NCI-H187 (cell line): ENCODE measurements around the gene PCBP3.
A peak's percentile ranks its signal among the peaks of the same experiment; 100 is the strongest.
"Not testable (repeated sequence)": the region's sequence is repeated elsewhere in the genome, so short reads cannot be mapped to it uniquely, and the experiment has no call there.

Source experiments
- DNase-seq, 2 experiments: peaks; one replicate each; lab custom pipeline; 2025; lab: John Stamatoyannopoulos, UW

PCBP3 gene

DNA sequence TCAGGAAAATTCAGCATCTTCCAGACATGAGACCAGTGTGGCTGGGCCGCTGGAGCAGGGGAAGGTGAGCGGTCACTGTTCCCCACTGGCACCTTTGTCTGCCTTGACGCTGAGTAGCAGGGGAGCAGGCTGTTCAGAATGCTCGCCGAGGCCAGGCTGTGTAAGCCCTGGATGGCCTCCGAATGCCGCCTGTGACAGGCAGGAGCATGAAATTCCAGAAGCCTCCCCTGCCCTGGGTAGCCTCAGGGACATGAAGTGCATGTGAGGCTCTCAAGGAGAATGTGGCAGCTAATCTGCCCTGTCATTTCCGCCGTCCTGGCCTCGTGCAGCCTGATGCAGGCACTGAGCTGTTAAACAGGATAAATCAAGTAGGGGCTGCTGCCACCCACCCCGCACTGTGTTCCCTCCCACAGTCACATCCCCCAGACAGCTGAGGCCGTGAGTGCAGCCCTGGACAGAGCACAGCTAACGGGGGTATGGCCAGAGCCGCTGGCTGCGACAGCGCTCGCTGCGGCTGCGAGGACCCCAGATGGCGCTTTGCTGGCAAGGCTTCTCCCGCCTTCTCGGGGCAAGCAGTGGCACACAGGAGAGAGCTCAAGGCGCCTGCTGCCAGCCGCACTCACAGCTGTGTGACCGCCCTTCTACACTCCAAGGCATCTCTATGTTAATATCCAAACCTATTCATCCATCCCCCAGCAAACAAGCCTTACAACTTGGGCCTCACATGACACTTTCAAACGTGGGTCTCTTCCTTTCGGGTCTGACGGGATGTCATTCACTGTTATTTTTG lies 233.1 kb downstream of the PCBP3 start:
- no peak for DNase-seq

DNA sequence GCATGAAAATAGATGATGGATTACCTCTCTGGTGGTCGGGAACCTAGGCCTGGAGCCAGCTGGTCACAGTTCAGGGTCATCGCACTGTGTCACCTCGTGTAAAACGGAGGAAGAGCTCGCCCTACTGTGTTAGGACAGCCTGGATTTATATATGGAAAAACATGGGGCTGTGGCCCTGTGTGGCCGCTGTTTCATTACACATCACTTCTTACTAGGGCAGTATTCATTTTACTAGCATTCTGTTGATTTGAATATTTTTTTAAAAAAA lies 233.6 kb downstream of the PCBP3 start:
- DNase-seq, result no peak

DNA sequence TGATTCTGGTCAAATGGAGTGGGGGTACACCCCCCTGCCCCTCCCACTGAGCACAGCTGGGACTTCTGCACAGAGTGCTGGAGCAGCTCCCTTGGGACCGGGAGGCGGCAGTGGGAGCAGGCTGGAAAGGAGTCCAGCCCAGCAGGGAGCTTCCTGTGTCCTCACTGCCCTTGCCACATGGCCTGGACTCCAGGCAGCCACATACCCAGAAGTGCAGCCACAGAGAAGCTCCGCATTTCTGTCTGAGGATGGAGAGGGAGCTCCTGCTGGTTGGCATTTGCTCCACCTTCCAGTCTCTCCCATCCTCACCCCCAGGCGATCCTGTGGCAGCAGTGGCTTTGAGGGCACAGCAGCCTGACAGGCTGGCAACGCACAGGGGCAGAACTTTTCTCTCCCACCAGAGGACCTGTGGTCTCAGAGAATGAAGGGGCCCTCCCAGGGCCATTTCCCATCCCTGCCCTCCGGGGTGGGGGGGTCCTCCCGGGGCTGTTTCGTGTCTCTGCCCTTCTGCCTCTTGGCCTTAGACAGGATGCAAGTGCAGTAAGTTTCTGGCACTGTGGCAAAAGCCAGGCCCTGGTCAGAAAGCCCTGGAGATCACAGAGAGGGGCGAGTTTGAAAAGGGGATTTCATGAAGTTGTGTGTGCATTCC lies 234.4 kb downstream of the PCBP3 start:
- no peak for DNase-seq

DNA sequence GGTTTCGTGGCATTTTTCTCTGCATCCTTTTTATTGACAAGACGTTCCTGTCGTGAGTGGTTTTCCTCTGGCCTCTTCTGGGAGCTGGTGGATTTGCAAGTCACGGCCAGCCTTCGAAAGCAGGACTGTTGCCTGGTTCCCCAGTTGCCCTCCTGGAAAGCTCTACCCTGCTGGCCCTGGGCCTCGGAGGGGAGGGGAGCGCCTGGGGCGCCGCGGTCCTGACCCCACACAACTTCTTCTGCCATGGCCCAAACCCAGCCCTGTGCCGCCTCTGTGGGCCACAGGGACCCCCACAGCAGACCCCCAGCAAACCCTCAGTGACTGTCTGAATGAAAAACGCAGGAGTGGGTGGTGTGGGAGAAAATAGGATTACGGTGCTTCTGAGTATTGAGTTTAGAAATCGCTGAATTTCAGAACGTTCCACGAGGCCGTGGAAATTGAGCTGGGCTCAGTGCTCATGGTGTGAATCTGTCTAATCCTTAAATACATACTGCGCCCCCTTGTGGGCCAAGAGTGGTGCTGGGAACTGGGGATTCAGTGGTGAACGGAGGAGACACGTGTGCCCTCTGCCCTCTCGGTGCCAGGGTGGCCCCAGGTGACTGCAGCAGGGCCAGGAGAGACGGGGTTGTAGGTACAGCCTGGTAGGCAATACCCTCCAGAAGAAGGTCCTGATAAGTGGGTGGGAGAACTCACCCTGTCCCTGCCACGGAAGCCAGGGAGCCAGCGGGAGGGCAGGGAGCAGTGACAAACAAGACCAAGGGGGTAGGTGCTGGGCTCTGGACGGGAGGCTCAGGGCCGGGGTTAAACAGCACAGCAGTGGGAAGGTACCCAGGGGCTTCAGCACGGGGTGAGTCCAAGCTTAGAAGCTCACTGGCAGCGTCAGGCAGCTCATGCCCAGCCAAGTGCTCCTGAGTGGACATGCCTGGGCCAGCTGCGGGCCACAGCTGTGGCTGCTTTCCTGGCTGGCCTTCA lies 236.9 kb downstream of the PCBP3 start:
- DNase-seq, result peak in 1 of 2 experiments; percentile 47

DNA sequence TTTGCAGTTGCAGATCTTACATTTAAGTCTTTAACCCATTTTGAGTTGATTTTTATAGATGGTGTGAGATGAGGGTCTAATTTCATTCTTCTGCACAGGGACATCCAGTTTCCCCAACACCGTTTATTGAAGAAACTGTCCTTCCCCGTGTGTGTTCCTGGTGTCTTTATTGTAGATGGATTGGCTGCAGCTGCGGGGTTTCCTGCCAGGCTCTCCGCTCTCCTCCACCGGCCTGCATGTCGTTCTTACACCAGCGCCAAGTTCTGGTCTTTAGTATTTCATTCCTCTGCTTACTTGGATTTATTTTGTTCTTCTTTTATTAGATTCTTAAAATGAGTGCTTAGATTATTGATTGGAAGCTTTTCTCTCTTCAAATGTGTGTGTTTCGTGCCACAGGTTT lies 239.1 kb downstream of the PCBP3 start:
- DNase-seq, result no peak

DNA sequence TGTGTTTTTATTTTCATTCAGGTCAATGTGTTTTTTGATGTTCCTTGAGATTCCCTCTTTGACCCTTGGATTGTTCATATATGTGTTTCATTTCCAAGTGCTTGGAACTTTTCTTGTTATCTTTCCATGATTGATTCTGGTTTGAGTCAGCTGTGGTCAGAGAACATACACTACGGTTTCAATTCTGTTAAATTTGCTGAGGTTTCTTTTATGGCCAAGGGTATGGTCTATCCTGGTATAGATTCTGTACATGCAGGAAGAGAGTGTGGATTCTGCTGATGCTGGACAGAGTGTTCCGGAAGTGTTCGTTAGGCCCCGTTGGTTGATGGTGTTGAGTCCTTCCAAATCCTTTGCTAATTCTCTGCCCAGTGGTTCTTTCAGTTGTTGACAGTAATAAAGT lies 239.6 kb downstream of the PCBP3 start:
- DNase-seq, result no peak

DNA sequence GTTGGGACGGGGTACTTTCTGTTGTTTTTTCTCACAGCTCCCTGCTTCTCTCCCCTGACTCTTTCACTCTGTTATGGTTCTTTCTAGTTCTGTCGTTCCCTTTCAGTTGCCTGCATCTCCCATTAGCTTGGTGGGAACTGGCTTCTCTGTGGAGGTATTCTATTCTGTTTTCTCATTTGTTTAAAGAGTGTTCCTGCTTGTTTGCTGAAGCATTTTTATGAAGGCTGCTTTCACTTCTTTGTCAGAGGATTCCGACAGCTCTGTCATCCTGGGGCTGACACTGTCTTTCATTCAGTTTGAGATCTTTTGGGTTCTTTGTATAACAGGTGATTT lies 242.0 kb downstream of the PCBP3 start:
- no peak for DNase-seq

DNA sequence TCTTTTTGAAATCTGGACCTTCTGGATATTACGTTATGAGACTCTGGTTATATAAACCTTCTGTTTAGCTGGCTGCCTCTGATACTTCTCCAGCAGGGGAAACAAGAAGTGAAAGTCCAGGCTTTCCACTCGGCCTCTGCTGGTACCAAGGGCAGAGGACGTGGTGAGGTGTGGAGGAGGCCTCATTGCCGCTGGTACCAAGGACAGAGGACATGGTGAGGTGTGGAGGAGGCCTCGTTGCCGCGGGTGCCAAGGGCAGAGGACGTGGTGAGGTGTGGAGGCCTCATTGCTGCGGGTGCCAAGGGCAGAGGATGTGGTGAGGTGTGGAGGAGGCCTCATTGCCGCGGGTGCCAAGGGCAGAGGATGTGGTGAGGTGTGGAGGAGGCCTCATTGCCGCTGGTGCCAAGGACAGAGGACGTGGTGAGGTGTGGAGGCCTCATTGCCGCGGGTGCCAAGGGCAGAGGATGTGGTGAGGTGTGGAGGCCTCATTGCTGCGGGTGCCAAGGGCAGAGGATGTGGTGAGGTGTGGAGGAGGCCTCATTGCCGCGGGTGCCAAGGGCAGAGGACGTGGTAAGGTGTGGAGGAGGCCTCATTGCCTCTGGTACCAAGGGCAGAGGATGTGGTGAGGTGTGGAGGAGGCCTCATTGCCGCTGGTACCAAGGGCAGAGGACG lies 242.5 kb downstream of the PCBP3 start:
- not testable (repeated sequence) for DNase-seq

DNA sequence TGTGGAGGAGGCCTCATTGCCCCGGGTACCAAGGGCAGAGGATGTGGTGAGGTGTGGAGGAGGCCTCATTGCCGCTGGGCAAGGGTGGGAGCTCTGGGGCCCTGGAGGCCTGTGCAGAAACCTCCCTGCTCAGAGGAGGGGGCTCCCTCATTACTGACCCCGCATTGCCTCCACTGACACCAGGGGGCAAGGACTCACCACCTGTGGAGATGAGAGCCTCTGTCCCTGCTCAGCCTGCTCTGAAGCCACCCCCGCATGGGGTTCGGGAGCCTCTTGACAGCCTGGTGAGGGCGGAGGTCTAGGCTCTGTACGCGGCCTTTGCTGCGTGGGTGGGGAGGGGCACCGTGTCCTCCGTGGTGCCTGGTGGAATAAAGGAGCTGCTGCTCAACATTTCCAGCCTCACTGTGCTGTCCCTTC lies 243.1 kb downstream of the PCBP3 start:
- DNase-seq, result no peak

DNA sequence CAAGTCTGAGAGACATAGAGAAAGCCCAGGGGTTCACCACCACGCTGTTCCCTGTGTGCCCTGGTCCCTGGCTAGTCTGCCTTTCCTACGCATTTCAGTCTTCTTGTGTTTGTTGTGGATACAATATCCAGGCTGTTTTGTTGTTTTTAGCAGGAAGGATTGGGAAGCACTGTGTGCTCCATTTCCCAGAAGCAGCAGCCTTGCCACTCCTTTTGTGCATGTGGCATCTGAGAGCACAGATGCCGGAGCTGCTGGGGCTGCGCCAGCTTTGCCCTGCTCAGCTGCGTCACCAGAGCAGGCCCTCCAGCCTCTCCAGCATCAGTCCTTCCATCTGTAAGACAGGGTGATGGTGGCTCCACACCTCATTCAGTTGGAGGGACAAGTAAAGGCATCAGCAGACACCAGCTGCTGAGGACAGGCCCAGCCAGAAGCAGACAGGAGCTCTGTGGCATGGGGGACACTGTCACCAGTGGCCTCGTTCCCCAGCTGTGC lies 243.6 kb downstream of the PCBP3 start:
- no peak for DNase-seq

DNA sequence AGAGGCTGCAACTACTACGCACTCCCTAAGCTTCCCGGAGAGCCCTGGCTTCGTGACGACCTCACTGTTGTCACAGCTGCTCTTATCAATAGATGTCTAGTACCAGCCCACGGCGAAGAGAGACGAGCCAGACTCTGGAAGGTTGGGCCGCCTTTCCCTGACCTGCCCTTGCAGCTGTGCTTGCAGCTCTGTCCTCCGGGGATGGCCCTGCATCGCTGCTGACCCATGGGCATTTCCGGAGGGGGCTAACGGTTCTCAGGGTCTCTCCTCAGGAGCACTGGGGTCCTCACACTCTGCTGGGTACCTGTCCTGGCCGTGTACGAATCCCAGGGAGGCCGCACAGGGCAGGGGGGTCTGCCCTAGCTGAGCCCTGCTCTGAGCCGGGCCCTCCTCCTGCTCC lies 244.3 kb downstream of the PCBP3 start:
- DNase-seq, result no peak

DNA sequence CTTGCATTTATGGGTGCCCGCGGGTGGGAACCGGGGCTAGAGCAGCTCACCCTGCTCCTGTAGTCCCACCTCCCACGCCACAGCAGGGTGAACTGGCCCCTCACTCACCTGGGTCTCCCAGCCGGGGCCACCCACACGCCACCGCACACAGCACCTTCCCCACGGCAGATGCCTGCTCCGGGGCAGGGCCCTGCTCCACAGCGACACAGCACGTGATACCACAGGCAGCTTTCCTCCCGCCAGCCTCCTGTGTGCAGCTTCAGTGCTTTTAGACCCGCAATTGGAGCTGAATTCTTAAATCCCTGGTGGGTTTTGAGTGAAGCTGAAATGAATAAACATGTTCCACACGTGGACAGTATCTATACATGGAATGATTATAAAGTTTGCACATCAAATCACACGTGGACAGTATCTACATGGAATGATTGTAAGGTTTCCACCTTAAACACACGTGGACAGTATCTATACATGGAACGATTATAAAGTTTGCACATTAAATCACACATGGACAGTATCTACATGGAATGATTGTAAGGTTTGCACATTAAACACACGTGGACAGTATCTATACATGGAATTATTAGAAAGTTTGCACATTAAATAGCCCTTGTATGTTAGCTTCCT lies 245.0 kb downstream of the PCBP3 start:
- no peak for DNase-seq

DNA sequence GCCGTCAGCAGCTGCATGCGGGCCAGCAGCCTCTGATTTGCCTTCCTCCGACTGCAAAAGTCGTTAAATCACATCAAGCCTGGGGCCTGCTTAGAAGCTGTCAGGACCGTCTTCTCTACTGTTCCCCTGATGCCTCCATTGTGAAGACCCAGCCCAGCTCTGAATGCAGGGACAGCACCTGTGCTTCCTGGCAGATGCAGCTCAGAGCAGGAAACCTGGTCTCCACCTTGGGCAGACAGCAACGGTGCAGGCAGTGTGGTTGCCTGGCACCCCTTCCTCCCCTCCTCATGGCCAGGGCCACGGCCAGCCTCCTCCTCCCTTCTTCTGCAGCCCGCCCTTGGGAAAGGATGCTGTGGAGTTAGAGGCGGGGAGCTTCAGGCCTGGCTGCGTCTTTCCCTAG lies 245.7 kb downstream of the PCBP3 start:
- DNase-seq, result no peak

DNA sequence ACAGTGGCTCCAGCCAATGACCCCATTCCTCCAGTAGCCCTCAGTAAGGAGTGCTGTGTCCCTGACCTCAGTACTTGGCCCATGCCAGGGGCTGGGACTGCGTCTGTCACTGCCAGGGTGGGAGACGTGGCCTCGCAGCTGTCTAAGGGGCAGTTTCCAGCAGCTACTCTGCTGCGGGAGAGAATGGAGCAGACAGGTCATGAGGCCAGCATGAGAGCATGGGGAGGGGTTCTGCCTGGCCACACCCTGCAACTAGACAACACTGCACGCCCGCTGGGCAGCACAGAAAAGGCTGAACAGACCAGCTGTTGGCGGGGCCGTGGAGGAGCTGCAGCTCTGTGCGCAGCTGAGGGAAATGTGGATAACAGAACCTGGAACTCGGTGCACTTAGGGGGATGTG lies 246.4 kb downstream of the PCBP3 start:
- DNase-seq, result no peak

DNA sequence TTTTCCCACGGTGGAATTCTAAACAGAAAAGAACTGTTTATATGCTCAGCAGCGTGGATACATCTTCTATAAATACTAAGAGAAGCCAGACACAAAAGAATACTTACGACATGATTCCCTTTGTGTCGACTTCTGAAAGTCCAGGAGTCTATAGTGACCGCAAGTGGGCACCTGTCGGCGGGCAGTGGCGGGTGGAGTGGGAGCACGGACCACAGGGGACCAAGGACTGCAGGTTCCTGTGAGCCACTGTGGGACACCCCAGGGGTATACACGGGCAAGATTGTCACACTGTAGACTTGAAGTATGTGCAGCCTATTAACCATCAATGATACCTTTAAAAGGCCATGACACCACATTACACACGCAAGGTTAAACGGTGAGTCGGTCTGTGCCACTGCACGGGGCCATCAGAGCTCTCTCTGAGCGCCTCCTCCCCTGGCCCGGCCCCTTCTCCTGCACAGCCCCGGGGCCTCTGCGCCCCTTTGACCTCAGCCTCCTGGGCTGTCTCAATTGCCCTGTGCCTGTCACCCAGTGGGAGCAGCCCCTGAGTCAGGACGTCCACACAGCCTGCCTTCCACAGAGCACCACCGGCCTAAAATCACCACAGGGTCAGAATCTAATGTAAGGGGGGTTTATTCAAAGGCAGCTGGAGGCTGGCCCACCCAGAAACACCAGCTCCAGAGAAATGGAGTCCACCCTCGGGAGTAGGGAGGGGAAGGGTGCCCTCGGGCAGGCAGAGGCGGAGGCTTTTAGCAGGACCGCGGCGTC lies 248.0 kb downstream of the PCBP3 start:
- no peak for DNase-seq

DNA sequence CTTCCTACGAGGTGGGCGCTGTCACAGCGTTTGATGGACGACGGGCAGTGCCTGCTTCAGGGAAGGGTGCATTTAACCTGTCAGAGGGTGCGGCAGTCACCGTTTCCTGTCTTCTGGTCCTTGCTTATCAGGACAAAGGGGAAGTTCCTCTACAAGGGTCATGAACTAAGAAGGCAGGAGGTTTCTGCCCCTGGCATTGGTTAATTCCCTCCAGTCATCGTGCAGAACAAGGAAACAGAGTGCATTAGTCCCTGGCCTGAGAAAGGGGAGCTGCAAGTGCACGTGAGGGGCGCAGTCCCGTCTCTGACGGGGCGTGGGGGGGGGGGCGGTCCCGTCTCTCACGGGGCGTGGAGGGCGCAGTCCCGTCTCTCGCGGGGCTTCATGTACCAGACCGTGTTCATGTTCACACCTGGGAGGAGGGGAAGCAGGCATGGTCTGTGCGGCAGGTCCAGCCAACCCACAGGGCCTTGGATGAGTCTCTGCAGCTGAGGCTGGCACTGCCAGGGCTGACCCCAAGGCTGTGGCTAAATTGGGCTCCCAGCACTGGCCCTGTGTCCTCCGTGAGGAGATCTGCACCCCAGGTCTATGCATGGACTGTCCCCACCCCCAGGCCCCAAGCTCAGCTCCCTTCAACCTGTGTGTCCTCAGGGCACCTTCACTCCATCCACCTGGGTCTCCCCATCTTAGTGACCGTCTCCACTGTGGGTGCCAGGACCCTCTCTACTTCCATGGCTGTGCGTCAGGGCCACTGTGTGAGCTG lies 248.8 kb downstream of the PCBP3 start:
- DNase-seq, result no peak

DNA sequence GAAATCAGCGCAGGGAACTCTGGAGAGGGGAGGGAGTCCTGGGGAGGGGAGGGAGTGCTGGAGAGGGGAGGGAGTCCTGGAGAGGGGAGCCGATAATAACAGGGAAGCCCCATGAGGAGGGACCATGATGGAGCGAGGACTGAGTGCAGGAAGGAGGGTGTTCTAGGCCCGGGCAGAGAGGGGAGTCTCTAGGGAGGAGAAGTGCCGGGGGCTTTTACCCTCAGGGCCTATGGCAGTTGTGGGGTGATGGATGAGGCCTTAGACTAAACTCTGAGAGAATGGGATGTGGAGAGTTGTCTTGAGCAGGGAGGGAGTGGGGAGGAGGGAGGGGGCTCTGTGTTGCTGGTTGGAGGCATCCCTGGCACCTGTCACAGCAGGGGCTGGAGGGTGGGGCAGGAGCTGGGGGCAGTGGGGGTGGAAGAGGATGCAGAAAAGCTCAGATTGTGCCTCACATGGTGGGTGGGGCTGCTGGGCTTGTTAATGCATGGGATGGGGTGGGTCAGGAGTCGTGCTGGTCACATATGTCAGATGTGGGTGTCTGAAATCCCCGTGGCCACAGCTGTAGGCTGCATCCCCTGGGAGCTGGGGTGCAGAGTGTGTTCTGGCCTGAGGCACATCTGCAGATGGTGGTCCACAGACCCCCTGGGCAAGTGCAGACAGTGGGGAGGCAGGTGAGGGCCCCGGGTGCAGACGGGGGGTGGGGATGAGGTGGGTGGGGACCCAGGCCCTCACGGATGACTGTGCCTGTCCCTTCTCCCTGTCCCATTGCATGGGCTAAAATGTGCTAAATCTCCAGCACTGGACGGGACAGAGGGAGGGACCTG lies 249.6 kb downstream of the PCBP3 start:
- no peak for DNase-seq

DNA sequence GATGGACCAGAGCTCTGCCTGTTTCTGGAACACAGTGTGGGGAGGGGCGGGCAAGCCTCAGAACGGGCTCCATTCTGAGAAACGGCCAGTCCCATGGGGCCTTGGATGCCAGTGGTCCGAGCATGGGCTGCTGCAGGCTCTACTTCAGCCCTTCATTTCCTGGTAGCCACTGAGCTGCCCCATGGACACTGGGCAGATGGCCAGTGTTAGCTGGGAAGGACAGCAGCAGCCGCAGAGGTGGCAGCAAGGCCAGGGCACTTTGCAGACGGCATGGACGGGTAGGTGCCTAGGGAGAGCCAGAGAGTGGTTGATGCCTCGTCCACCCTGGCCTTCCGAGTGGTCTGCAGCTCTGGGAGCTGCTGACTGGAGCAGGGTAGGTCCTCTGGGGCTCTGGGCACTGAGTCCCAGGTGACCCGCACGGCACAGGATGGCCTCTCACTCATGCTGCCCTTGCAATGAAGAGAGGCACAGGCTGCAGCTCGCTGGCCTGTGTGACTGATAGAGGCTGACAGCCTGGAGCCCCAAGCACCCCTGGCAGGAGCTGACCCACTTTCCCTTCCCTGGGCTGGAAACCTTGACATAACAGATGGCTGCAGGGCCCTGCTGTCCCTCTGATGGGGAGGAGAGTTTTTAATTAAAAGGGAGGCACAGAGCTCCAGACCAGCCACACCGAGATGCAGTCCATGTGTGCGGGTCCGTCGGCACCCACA lies 250.4 kb downstream of the PCBP3 start:
- no peak for DNase-seq

DNA sequence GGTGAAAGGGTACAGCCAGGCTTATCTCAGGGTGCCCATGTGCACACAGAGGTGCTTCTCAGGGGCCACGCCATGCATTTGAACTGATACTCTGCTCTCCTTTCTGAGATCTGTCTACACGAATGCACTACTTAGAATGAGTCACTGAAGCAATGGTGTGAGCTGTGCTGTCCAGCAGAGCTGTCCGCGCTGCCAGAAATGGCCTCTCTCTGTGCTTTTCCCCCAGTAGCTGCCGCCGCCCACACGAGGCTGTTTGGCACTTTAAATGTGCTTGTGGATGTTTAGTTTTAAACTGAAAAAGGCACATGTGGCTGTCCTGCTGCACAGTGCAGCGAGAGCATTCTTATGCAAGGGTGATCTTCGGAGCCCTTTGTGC lies 250.9 kb downstream of the PCBP3 start:
- no peak for DNase-seq
